ENCODE data around the gene NFAM1. TPM values are rescaled to one million over a fixed set of nuclear protein-coding genes. Genes with fewer than 3 reads are reported as not detected.

NFAM1 gene
- polyA plus RNA-seq, 4 donors: 0.22 to 1.9 (median 0.98) TPM

Other genes starting within 250 kb of the NFAM1 start
- 10 to 100 TPM in 2 of 4 donors, 1 to 10 TPM in 2; 6.2 to 32.0 (median 13.5) TPM for gene TCF20, start 161.8 kb downstream of the NFAM1 start, polyA plus RNA-seq
- 10 to 100 TPM in 3 of 4 donors, 1 to 10 TPM in 1; 7.0 to 38.1 (median 17.7) TPM for gene RRP7A, start 87.4 kb upstream of the NFAM1 start, polyA plus RNA-seq
- gene SERHL2, start 121.6 kb upstream of the NFAM1 start, polyA plus RNA-seq: 1 to 10 TPM in 3 of 4 donors, under 1 TPM in 1; 0.89 to 4.1 (median 2.4) TPM
- 10 to 100 TPM; 23.5 to 58.6 (median 32.4) TPM for gene POLDIP3, start 182.5 kb upstream of the NFAM1 start, polyA plus RNA-seq
- gene ATP5MGL, start 208.2 kb upstream of the NFAM1 start, polyA plus RNA-seq: under 1 TPM in 2 of 4 donors, not detected in 2; 0.09 to 0.10 TPM
- gene CYB5R3, start 217.0 kb upstream of the NFAM1 start, polyA plus RNA-seq: 100 to 1,000 TPM in 3 of 4 donors, 10 to 100 TPM in 1; 70.0 to 174 (median 118) TPM

All from small intestine (tissue), 4 donors.